ENCODE results near the gene STIP1. TPM values are rescaled to one million over a fixed set of nuclear protein-coding genes. Genes with fewer than 3 reads are reported as not detected.

Gene STIP1
- total RNA-seq, 1 donor, result 77.3 TPM

DNA sequence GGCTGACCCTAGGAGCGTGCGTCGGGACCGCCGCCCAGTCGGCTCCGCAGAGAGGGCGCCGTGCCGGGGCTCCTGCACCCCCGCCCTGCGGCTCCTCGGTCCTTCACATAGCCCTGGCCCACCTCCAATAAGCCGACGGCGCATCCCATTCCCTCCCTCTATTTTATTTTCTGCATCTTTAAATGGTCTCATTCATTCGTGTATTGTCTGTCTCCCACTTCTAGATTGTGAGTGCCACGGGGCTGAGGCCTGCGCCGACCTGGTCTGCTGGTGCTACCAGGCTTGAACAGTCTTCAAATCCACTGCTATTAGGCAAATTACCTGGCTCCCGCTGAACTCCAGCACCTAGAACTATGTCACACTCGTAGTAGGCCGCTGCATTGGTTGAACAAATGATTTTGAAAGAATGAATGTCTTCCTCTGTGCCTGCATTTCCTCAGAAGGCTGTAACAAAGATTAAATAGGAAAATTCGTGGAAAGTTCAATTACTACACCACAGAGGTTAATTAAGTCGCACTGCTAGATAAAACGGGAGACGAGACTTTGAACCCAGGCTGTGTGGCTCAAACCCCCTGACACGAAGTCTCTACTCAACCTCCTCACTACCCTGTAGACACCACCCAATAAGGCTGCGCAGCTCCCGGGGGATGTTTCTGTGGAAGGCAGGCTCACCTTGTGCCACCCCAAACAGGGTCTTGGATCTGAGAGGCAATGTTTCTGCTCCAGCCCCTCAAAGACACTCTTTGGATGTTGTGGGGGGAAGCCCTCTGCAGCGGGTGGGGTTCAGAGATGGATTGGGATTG, 62.0 kb downstream of the STIP1 start:
- no peak for DNase-seq (ENCODE audit: low read depth in 2 of 3, low spot score in 2 of 3)

GRCh38 chr11:64248578-64248977, 62.6 kb downstream of the STIP1 start:
- DNase-seq (ENCODE audit: low read depth in 2 of 3, low spot score in 2 of 3), result no peak

- no peak for DNase-seq (ENCODE audit: low read depth in 2 of 3, low spot score in 2 of 3)
Observed at GRCh38 chr11:64249038-64249437, 63.1 kb downstream of the STIP1 start.

- DNase-seq (ENCODE audit: low read depth in 2 of 3, low spot score in 2 of 3), result no peak
Observed at GRCh38 chr11:64249563-64250414, 63.8 kb downstream of the STIP1 start.

DNA sequence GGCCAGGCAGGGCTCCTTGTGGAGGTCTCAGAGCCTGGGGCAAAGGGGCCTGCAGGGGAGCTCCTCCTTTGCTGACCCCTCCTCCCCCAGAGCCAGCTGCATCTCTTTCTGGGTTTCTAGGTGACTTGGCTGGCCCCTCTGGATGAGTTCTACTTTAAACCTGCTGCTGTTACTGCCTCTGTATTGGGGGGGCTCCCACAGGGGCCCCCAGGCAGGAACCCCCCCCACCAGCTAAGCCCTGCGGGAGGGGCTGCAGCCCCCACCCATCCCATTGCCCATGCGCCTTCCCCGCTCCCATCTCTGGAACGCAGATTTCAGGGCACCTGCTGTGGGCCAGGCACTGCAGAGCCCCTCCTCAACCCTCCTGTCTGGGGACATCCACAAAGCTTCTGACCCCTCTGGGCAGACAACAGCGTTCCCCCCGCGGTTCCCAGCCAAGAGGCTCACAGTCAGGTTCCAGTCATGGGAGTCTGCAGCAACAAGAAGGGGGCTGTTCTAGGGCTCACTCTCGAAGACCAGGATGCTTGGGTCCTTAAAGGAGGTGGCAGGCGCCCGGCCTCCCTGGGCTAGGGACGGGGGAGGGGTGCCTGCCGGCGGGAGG, 64.5 kb downstream of the STIP1 start:
- DNase-seq (ENCODE audit: low read depth in 2 of 3, low spot score in 2 of 3), result no peak

DNA sequence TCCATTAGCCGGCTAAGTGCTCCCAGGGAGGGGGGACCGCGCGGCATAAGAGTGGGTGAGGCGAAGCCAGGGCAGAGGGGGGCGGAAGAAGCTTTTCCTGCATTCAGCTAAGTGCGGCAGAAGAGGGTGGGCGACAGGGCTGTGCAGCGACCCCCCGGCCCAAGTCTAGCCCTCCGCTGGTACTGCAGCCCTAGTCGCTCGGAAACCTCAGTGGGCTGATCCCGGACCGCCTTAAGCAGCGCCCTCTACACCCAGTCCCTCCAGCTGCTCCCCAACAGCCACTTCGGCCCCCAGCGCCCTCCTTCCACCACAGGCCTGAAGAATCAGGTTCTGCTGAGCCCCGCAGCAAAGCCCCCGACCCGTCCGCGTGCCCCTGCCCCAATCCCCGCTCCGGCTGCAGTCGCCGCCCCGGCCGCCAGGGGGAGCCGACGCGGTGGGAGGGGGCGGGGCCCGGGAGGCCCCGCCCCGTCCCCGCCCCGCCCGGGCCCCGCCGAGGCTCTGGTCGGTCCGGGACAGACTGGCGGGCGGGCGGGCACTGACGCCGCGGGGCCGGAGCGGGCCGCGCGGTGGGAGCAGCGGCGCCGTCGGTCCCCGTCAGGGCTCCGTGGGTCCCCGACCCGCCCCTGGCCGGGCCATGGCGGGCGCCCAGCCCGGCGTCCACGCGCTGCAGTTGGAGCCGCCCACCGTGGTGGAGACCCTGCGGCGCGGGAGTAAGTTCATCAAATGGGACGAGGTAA, 65.2 kb downstream of the STIP1 start, which contains the start of gene PLCB3:
TSS of gene PLCB3 (plus strand) at position 515 of the 737 bp plus-strand sequence. CDS start at position 635, 120 bp downstream.
- peak in 2 of 3 donors; percentile 43 to 62 for DNase-seq (ENCODE audit: low read depth in 2 of 3, low spot score in 2 of 3)

DNA sequence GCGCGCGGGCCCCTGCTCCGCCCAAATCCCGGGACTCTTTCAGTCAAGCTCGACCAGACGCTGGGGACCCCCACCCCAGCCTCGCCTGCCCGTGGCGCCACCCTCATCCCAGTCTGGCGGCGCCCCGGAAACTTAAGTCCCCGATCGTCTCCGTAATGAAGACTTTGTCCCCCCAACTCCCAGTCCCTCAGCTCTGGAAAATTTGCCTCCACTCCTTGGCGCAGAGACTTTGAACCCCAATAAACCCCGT, 65.7 kb downstream of the STIP1 start:
- no peak for DNase-seq (ENCODE audit: low read depth in 2 of 3, low spot score in 2 of 3)

- peak in 1 of 3 donors; percentile 34 for DNase-seq (ENCODE audit: low read depth in 2 of 3, low spot score in 2 of 3)
Observed at GRCh38 chr11:64252003-64252872, 66.3 kb downstream of the STIP1 start.

GRCh38 chr11:64253043-64253442, 67.1 kb downstream of the STIP1 start:
- no peak for DNase-seq (ENCODE audit: low read depth in 2 of 3, low spot score in 2 of 3)

- DNase-seq (ENCODE audit: low read depth in 2 of 3, low spot score in 2 of 3), result no peak
Observed at GRCh38 chr11:64253481-64253880, 67.5 kb downstream of the STIP1 start.

Other genes starting within 250 kb of the STIP1 start
- 13.5 TPM for gene NAA40, start 247.2 kb upstream of the STIP1 start, total RNA-seq
- 382 TPM for gene COX8A, start 211.6 kb upstream of the STIP1 start, total RNA-seq
- 62.7 TPM for gene OTUB1, start 199.7 kb upstream of the STIP1 start, total RNA-seq
- under 0.01 TPM for gene FLRT1, start 150.2 kb upstream of the STIP1 start, total RNA-seq
- 22.4 TPM for gene MACROD1, start 20.1 kb upstream of the STIP1 start, total RNA-seq
- 221 TPM for gene FERMT3, start 20.6 kb downstream of the STIP1 start, total RNA-seq
- 33.1 TPM for gene TRPT1, start 40.0 kb downstream of the STIP1 start, total RNA-seq
- 60.1 TPM for gene NUDT22, start 40.1 kb downstream of the STIP1 start, total RNA-seq
- 44.7 TPM for gene DNAJC4, start 44.4 kb downstream of the STIP1 start, total RNA-seq
- 15.9 TPM for gene VEGFB, start 48.4 kb downstream of the STIP1 start, total RNA-seq
- 36.6 TPM for gene FKBP2, start 54.9 kb downstream of the STIP1 start, total RNA-seq
- gene PPP1R14B, start 60.8 kb downstream of the STIP1 start, total RNA-seq, result 77.0 TPM
- gene PLCB3, start 65.4 kb downstream of the STIP1 start, total RNA-seq, result 25.9 TPM
- gene BAD, start 98.5 kb downstream of the STIP1 start, total RNA-seq, result 32.6 TPM
- gene GPR137, start 99.7 kb downstream of the STIP1 start, total RNA-seq, result 15.1 TPM
- under 0.01 TPM for gene KCNK4, start 105.1 kb downstream of the STIP1 start, total RNA-seq
- gene CATSPERZ, start 114.2 kb downstream of the STIP1 start, total RNA-seq, result not detected
- gene ESRRA, start 119.4 kb downstream of the STIP1 start, total RNA-seq, result 19.9 TPM
- 203 TPM for gene TRMT112, start 131.4 kb downstream of the STIP1 start, total RNA-seq
- gene PRDX5, start 131.9 kb downstream of the STIP1 start, total RNA-seq, result 103 TPM
- gene CCDC88B, start 154.0 kb downstream of the STIP1 start, total RNA-seq, result 21.3 TPM
- gene RPS6KA4, start 173.0 kb downstream of the STIP1 start, total RNA-seq, result 59.0 TPM

Measured in hematopoietic multipotent progenitor cell (in vitro differentiated cells).